Mesenchymal stem cell (in vitro differentiated cells and primary cell): ENCODE data around the gene ASB14.
"Not testable (repeated sequence)": the region's sequence is repeated elsewhere in the genome, so short reads cannot be mapped to it uniquely, and the experiment has no call there.

ENCODE experiments used
- DNase-seq: peaks from one replicate; pipeline ENCODE4 v3.0.0-alpha.2; 2013
- H2AFZ ChIP-seq: one replicate; pipeline ENCODE4 v1.6.1; 2013; ENCODE audit warnings: low read depth, mild to moderate bottlenecking, control low read depth, inconsistent platforms, low read length, moderate library complexity
- H2AK5ac ChIP-seq: 2 replicates; pipeline ENCODE4 v1.6.1; 2013; ENCODE audit warnings: low read length, moderate library complexity, mild to moderate bottlenecking, inconsistent platforms; ENCODE audit not compliant: severe bottlenecking
- H2BK120ac ChIP-seq: one replicate; pipeline ENCODE4 v1.6.1; 2013; ENCODE audit warnings: low read depth, mild to moderate bottlenecking, inconsistent platforms, low read length, moderate library complexity
- H2BK12ac ChIP-seq, 2 experiments: one replicate each; pipeline ENCODE4 v1.6.1; 2013; ENCODE audit warnings: inconsistent platforms in 2 of 2, low read length in 2 of 2, mild to moderate bottlenecking in 2 of 2, moderate library complexity in 2 of 2, control low read depth in 1 of 2
- H2BK15ac ChIP-seq: one replicate; pipeline ENCODE4 v1.6.1; 2013; ENCODE audit warnings: mild to moderate bottlenecking, low read depth, inconsistent platforms; ENCODE audit not compliant: poor library complexity, severe bottlenecking
- H2BK5ac ChIP-seq: 2 replicates; pipeline ENCODE4 v1.6.1; 2013; ENCODE audit warnings: low read depth, mild to moderate bottlenecking, low read length, control low read depth, inconsistent platforms; ENCODE audit not compliant: poor library complexity, severe bottlenecking
- H3K14ac ChIP-seq, 2 experiments: one replicate each; pipeline ENCODE4 v1.6.1; 2013; ENCODE audit warnings: inconsistent platforms in 2 of 2, low read length in 2 of 2, control low read depth in 1 of 2, mild to moderate bottlenecking in 1 of 2, moderate library complexity in 1 of 2
- H3K18ac ChIP-seq, 2 experiments: one replicate each; pipeline ENCODE4 v1.6.1; 2013; ENCODE audit warnings: inconsistent platforms in 2 of 2, low read length in 2 of 2, control low read depth in 1 of 2, low read depth in 1 of 2, mild to moderate bottlenecking in 1 of 2
- H3K23ac ChIP-seq, 2 experiments: one replicate each; pipeline ENCODE4 v1.6.1; 2013; ENCODE audit warnings: inconsistent platforms in 2 of 2, low read length in 2 of 2, mild to moderate bottlenecking in 2 of 2, moderate library complexity in 2 of 2, control low read depth in 1 of 2
- H3K27ac ChIP-seq: 2 replicates; pipeline ENCODE4 v1.5.1; 2013; ENCODE audit warnings: mild to moderate bottlenecking, moderate library complexity, low read length, control low read depth, inconsistent platforms; ENCODE audit not compliant: poor library complexity, severe bottlenecking
- H3K27me3 ChIP-seq, 2 experiments: 2 replicates each; pipeline versions ENCODE4 v1.6.1 to v1.7.0; 2013; ENCODE audit warnings: low read length in 2 of 2, mild to moderate bottlenecking in 2 of 2, moderate library complexity in 2 of 2, control low read depth in 1 of 2, inconsistent platforms in 1 of 2; ENCODE audit not compliant: control insufficient read depth in 1 of 2, insufficient read depth in 1 of 2
- H3K36me3 ChIP-seq, 2 experiments: 2 replicates each; pipeline versions ENCODE4 v1.6.1 to v1.7.0; 2013; ENCODE audit warnings: low read length in 2 of 2, control low read depth in 1 of 2, inconsistent platforms in 1 of 2, low read depth in 1 of 2, mild to moderate bottlenecking in 1 of 2; ENCODE audit not compliant: insufficient read depth in 2 of 2, control insufficient read depth in 1 of 2
- H3K4ac ChIP-seq, 2 experiments: one replicate each; pipeline ENCODE4 v1.6.1; 2013; ENCODE audit warnings: inconsistent platforms in 2 of 2, low read length in 2 of 2, mild to moderate bottlenecking in 2 of 2, moderate library complexity in 2 of 2, control low read depth in 1 of 2, low read depth in 1 of 2
- H3K4me1 ChIP-seq: 2 replicates; pipeline ENCODE4 v1.6.1; 2013; ENCODE audit warnings: low read depth, low read length, control low read depth; ENCODE audit not compliant: control insufficient read depth, insufficient read depth
- H3K4me2 ChIP-seq: 2 replicates; pipeline ENCODE4 v1.6.1; 2013; ENCODE audit warnings: low read length, mild to moderate bottlenecking, inconsistent platforms; ENCODE audit not compliant: poor library complexity, severe bottlenecking
- H3K4me3 ChIP-seq, 2 experiments: 2 replicates each; pipeline versions ENCODE4 v1.5.1 to v1.7.0; 2013; ENCODE audit warnings: low read length in 2 of 2, mild to moderate bottlenecking in 2 of 2, control low read depth in 1 of 2, low read depth in 1 of 2; ENCODE audit not compliant: insufficient read depth in 1 of 2
- H3K79me1 ChIP-seq: replicated peaks from 2 replicates; pipeline ENCODE4 v1.6.1; 2013; ENCODE audit warnings: mild to moderate bottlenecking, control low read depth, low read length, inconsistent platforms; ENCODE audit not compliant: poor library complexity, severe bottlenecking
- H3K9ac ChIP-seq: 2 replicates; pipeline ENCODE4 v1.7.0; 2013; ENCODE audit warnings: mild to moderate bottlenecking, low read length, moderate library complexity
- H3K9me3 ChIP-seq: 2 replicates; pipeline ENCODE4 v1.7.0; 2013; ENCODE audit warnings: mild to moderate bottlenecking, low read length; ENCODE audit not compliant: control insufficient read depth
- H4K8ac ChIP-seq: one replicate; pipeline ENCODE4 v1.6.1; 2013; ENCODE audit warnings: inconsistent platforms, mild to moderate bottlenecking, low read length, moderate library complexity
- H4K91ac ChIP-seq: one replicate; pipeline ENCODE4 v1.6.1; 2013; ENCODE audit warnings: mild to moderate bottlenecking, low read length, inconsistent platforms
- WGBS: methylation state at CpG from one replicate; pipeline ENCODE4 v1.1.7; 2013; ENCODE audit warnings: mixed read lengths; 5-methylcytosine and 5-hydroxymethylcytosine counted together

The ASB14 gene

GRCh38 chr3:57335283-57335938 lies 42.9 kb upstream of the ASB14 start:
- no peak overlapping the region for H2AK5ac ChIP-seq
- H3K18ac ChIP-seq = no peak overlapping the region
- H3K79me1 ChIP-seq = no peaks in the 10 kb centered on the region
- H2BK5ac ChIP-seq = no peak overlapping the region
- no peak overlapping the region for H2BK12ac ChIP-seq
- H4K8ac ChIP-seq = no peak overlapping the region
- no peaks in the 10 kb centered on the region for H3K9me3 ChIP-seq
- H3K23ac ChIP-seq = no peak overlapping the region
- DNase-seq = no peak
- no peak overlapping the region for H3K9ac ChIP-seq
- 93% methylated on average over 5 of the region's 5 CpGs for WGBS
- no peak overlapping the region for H3K4ac ChIP-seq
- H3K4me3 ChIP-seq = no peak overlapping the region
- H3K27me3 ChIP-seq = peaks cover 0 to 15% of the 10 kb centered on the region in 2 experiments
- no peak overlapping the region for H3K4me2 ChIP-seq
- H2BK120ac ChIP-seq = no peak overlapping the region
- H3K14ac ChIP-seq = no peak overlapping the region
- H3K4me1 ChIP-seq = no peaks in the 10 kb centered on the region
- no peak overlapping the region for H2AFZ ChIP-seq
- H3K36me3 ChIP-seq = no peaks in the 10 kb centered on the region
- no peak overlapping the region for H4K91ac ChIP-seq
- no peak overlapping the region for H2BK15ac ChIP-seq
- H3K27ac ChIP-seq = no peak overlapping the region

GRCh38 chr3:57331078-57331610 lies 38.7 kb upstream of the ASB14 start:
- no peak overlapping the region for H3K4me2 ChIP-seq
- no peaks in the 10 kb centered on the region for H3K79me1 ChIP-seq
- DNase-seq = no peak
- no peak overlapping the region for H2BK5ac ChIP-seq
- no peak overlapping the region for H4K8ac ChIP-seq
- H3K9ac ChIP-seq = no peak overlapping the region
- no peak overlapping the region for H3K14ac ChIP-seq
- no peak overlapping the region for H4K91ac ChIP-seq
- H3K4me1 ChIP-seq = no peaks in the 10 kb centered on the region
- no peak overlapping the region for H2BK120ac ChIP-seq
- peaks cover 0 to 15% of the 10 kb centered on the region in 2 experiments for H3K27me3 ChIP-seq
- no peak overlapping the region for H3K27ac ChIP-seq
- 82% methylated on average over 3 of the region's 3 CpGs for WGBS
- no peak overlapping the region for H3K18ac ChIP-seq
- H3K36me3 ChIP-seq = no peaks in the 10 kb centered on the region
- no peak overlapping the region for H2AK5ac ChIP-seq
- no peak overlapping the region for H3K23ac ChIP-seq
- H2BK15ac ChIP-seq = no peak overlapping the region
- H3K9me3 ChIP-seq = no peaks in the 10 kb centered on the region
- H2BK12ac ChIP-seq = no peak overlapping the region
- H3K4ac ChIP-seq = no peak overlapping the region
- H2AFZ ChIP-seq = no peak overlapping the region
- no peak overlapping the region for H3K4me3 ChIP-seq

DNA sequence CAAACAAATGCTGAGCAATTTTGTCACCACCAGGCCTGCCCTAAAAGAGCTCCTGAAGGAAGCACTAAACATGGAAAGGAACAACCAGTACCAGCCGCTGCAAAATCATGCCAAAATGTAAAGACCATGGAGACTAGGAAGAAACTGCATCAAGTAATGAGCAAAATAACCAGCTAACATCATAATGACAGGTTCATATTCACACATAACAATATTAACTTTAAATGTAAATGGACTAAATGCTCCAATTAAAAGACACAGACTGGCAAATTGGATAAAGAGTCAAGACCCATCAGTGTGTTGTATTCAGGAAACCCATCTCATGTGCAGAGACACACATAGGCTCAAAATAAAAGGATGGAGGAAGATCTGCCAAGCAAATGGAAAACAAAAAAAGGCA lies 34.0 kb upstream of the ASB14 start:
- DNase-seq, H3K4me1 ChIP-seq, H4K8ac ChIP-seq, H2BK120ac ChIP-seq, H3K36me3 ChIP-seq, H3K4me2 ChIP-seq, H2AFZ ChIP-seq, H3K9ac ChIP-seq, H3K23ac ChIP-seq, H3K27ac ChIP-seq, H3K27me3 ChIP-seq, H3K14ac ChIP-seq, H3K4ac ChIP-seq, H2AK5ac ChIP-seq, H3K18ac ChIP-seq, H3K9me3 ChIP-seq, H2BK15ac ChIP-seq, H3K79me1 ChIP-seq, H3K4me3 ChIP-seq, H2BK5ac ChIP-seq, H2BK12ac ChIP-seq, H4K91ac ChIP-seq: not testable (repeated sequence)
- no CpG with 5 or more reads among the region's 1 CpG for WGBS

DNA sequence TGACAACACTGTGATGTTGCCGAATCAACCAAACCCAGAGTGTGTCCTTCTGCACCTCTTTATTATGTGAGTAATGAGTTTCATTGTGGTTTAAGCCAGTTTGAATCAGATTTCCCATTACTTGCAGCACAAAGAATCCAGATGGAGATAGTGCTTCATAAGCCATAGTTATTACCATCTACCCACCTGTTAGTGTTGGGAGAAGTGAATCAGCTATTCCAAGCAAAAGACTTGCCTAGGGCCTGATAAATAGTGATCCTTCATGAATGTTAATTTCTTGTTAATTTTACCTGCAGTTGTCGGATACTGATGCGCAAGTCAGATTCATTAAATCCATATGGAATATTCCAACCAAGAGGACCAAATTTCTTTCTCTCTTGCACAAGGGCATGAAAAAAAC lies 21.7 kb upstream of the ASB14 start:
- Histone ChIP-seq H3K79me1 (no peaks in the 10 kb centered on the region), H3K27me3 (peaks cover 0 to 3% of the 10 kb centered on the region in 2 experiments), H2BK15ac (no peak overlapping the region), H2AK5ac (no peak overlapping the region), H4K8ac (no peak overlapping the region), H3K4me1 (no peaks in the 10 kb centered on the region), H3K9me3 (peaks cover 10% of the 10 kb centered on the region), H2BK5ac (no peak overlapping the region), H3K14ac (no peak overlapping the region), H3K4me2 (no peak overlapping the region), H3K27ac (no peak overlapping the region), H3K23ac (no peak overlapping the region), H3K4me3 (no peak overlapping the region), H4K91ac (no peak overlapping the region), H3K18ac (no peak overlapping the region), H2BK120ac (no peak overlapping the region), H2AFZ (no peak overlapping the region), H3K4ac (no peak overlapping the region), H2BK12ac (no peak overlapping the region), H3K36me3 (no peaks in the 10 kb centered on the region), H3K9ac (no peak overlapping the region)
- 93% methylated on average over 3 of the region's 3 CpGs for WGBS
- no peak for DNase-seq
